ENCODE data around the gene SLC11A1.

The SLC11A1 gene, protein sequence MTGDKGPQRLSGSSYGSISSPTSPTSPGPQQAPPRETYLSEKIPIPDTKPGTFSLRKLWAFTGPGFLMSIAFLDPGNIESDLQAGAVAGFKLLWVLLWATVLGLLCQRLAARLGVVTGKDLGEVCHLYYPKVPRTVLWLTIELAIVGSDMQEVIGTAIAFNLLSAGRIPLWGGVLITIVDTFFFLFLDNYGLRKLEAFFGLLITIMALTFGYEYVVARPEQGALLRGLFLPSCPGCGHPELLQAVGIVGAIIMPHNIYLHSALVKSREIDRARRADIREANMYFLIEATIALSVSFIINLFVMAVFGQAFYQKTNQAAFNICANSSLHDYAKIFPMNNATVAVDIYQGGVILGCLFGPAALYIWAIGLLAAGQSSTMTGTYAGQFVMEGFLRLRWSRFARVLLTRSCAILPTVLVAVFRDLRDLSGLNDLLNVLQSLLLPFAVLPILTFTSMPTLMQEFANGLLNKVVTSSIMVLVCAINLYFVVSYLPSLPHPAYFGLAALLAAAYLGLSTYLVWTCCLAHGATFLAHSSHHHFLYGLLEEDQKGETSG

GRCh38 chr2:218381916-218382366 lies at the start of gene SLC11A1:
TSS of gene SLC11A1 (plus strand) at chr2:218382273. CDS start at chr2:218382369, 96 bp downstream.
- DNase-seq: no peak

DNA sequence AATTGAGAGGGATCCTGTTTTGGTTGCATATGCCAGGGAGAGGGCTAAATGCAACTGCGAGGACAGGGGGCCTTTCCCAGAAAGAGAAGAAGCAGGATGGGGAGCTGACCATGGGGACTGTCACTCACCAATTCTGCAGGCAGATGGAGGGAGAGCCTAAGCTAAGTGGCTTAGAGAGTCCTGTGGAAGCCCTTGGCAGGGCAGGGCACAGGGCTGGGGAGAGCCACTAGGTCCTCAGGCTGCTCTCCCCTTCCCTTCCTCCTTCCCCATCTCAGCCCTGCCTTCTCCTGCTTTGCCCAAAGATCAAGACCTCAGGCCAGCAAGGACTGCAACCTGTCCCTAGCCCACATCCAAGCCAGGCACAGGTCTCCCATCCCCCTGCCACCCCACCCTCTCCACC lies 49.8 kb upstream of the SLC11A1 start:
- DNase-seq: no peak

DNA sequence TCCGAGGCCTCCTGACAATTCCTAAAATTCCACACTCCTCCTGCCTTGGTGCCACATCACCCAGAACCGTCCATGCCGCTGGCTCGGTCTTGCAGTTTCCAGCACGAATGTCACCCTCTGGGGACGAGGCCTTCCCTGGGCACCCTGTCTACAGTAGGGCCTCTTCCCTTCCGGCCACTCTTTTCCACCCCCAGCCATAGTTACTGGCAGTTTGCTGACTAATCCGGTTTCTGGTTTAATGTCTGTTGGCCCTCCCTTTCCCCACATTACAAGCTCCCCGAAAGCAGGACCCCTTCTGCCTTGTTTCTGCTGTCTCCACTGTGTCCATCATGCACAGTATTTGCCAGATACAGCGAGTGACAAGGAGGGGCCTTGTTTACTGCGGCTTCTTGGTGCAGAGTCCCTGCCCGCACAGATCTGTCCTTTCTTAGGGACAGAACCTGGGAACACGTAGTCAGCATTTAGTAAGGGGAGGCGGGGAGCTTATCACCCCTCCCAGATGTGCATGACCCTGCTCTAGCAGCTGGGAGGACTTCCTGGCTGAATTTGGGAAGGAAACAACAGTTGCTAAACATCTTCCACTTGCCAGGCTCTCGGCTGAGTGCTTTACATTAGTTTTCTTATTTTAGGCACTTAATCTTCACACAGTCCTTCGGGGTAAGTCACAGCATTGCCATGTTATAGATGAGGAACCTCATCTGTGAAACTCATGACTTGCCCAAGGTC lies 49.0 kb upstream of the SLC11A1 start:
- DNase-seq: no peak

GRCh38 chr2:218334531-218334930 lies 47.5 kb upstream of the SLC11A1 start:
- DNase-seq: no peak

DNA sequence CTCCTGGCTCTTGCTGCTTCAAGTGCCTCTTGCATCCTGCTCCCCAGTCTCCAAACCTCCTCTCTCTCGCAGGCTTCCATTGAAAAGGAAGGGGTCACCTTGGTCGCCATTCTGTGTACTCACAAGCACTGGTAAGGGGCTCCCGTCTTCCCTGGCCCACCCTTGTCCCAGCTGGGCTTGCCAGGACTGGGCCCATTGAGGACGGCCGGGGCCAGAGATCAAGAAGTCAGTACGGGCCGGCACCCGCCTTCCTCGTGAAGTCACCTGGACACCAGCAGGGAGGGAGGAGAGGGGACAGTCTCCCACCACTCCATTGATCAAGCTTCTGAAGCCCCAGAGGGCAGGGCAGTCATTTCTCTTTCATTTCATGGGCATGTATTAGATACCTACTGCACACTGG lies 41.4 kb upstream of the SLC11A1 start:
- no peak for DNase-seq

DNA sequence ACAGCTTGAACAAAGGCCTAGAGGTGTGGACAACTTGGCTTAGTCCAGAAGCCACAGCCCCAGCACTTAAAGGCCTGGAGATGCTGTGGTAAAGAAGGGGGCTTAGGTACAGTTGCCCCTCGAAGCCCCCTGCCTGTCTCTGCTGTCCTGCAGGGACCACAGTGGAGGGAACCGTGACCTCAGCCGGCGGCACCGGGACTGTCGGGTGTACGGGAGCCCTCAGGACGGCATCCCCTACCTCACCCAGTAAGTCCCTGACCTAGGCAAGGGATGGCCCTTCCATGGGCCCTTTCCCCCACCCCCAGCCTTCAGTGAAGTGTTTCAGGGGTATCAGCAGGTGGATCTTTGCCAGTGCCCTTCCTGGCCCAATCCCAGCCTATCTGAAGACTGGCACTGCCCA lies 40.7 kb upstream of the SLC11A1 start:
- no peak for DNase-seq

DNA sequence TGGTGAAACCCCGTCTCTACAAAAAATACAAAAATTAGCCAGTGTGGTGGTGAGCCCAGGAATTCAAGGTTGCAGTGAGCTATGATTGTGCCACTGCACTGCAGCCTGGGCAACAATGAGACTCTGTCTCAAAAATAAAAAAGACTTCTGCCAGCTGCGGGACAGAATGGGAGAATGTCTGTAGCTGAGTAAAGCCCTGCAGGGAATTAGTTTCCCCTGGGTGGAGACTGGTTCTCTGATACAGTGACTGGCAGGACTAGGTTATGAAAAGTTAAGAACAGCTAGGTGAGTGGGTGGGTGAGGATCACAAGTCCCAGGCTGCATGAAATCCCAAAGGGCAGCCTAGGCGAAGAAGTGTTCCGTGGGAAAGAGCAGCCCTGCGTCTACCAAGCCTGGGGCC lies 39.2 kb upstream of the SLC11A1 start:
- DNase-seq: no peak

DNA sequence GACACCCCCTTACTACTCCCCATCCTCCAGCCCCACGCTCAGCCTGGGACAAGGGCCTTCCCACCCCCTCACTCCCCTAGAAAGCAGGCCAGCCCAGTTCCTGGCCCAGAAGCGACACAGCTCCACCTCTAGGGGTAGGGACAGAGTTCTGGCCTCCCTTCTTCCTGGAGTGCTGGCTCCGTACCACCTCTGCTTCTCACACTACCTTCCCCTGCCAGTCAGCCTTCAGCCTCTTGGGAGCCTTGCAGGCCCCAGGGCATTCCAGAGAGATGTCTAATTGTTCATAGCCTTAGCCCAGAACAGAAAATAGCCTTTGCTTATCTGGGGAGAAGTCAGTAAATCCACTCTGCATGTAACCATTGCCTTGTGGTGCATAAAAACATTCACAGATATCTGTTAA lies 38.5 kb upstream of the SLC11A1 start:
- DNase-seq: no peak

DNA sequence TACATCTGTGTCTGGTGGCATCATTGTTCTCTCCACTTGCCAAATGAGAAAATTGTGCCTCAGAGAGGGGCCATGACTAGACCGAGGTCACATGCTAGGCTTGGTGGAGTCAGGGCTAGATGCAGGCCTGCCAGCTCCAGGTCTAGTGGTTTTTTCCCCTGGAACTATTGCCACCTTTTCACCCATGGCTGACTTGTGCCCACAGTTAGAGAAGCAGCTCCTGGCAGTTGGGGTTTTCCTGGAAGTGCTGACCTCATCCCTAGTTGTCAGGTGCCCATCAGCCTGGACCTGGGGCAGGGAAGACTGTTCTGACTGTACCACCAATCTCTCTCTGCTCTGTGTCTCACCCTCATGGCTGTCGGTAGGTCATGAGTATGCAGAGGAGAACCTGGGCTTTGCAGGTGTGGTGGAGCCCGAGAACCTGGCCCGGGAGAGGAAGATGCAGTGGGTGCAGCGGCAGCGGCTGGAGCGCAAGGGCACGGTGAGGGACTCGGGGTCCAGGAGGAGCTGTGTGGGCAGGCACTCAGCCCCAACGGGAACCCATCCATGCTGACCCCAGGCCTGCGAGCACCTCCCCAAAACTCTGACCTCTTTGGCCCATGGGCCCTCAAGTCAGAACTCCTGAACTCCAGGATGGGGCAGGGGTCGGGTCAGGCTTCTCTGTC lies 37.9 kb upstream of the SLC11A1 start:
- DNase-seq: no peak

DNA sequence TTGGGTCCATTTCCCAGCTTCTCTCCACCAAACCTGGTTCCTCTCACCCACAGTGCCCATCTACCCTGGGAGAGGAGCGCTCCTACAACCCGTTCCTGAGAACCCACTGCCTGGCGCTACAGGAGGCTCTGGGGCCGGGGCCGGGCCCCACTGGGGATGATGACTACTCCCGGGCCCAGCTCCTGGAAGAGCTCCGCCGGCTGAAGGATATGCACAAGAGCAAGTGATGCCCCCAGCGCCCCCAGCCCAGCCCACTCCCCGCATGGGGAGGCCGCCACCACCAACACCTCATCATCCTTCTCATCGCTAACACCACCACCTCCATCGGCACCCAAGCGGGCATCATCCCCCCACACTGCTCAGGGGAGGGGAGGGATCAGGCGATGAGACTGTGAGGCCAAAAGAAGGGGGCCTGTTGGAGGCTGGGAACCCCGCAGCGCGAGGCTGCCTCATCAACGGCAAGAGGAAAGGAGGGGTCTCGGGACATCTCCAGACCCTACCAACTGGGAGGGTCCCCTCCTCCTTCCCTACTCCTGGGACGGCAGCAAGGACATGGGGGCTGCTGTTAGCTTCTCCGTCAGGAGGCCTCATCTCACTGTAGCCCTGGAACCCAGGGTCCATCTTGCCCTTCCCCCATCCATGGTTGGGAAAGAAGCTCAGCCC lies 37.2 kb upstream of the SLC11A1 start:
- no peak for DNase-seq

DNA sequence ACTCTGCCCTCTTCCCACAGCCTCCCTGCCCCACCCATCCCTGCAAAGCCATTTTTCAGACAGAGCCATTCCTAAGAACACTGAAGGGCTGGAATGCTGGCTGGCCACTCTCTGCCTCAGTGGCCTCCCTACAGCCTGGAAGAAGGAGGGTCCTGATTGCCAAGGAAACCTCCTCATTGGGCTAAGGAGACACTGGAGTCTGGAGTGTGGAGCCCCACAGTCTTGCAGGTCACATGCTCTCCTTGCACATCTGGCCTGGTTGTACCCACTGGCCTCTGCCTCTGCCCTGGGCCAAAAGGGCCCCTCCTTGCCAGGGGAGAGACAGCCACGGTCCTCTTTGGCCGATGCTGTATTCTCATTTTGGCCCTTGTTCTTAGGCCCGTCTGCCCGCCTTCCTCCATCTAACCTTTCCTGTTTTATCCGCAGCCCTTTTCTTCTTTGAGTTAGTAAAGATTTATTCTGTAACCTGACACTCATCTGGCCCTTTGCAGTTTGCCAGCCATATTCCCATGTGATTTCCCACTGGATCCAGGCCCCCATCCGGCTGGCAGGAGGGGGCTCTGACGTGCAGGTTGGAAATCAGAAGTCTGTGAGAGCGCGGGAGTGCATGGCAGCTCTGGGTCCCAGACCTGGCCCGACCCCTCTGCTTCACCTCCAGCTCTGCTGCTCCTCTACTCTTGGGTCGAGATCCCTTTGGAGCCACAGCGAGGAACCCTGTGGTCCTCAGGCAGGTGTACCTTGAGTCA lies 36.4 kb upstream of the SLC11A1 start:
- no peak for DNase-seq

DNA sequence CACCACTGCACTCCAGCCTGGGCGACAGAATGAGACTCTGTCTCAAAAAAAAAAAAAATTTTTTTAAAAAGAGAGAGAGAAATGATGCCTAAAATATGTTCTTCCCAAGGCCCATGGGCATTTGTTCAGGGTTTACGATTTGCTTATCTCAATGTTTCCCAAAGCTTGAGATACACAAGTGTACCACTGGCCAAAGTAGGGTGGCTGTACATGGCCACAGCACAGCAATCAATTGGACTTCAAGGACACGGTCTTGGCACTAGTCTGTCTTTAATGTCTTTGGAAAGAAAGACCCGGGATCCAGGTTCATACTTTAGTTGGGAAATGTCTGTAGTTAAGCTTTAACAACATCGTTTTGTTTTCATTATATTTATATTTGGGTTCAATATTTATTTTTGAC lies 34.9 kb upstream of the SLC11A1 start:
- DNase-seq: no peak

DNA sequence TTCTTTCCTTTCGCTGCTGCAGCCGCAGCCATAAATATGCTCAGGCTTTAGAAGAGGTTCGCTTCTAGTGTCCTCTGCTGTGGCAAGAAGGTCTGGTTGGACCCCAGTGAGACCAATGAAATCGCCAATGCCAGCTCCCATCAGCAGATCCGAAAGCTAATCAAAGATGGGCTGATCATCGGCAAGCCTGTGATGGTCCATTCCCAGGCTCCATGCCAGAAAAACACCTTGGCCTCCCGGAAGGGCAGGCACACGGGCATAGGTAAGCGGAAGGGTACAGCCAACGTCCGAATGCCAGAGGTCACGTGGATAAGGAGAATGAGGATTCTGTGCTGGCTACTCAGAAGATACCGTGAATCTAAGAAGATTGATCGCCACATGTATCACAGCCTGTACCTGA lies 28.0 kb upstream of the SLC11A1 start:
- no peak for DNase-seq

GRCh38 chr2:218354850-218355443 lies 27.1 kb upstream of the SLC11A1 start:
- no peak for DNase-seq

DNA sequence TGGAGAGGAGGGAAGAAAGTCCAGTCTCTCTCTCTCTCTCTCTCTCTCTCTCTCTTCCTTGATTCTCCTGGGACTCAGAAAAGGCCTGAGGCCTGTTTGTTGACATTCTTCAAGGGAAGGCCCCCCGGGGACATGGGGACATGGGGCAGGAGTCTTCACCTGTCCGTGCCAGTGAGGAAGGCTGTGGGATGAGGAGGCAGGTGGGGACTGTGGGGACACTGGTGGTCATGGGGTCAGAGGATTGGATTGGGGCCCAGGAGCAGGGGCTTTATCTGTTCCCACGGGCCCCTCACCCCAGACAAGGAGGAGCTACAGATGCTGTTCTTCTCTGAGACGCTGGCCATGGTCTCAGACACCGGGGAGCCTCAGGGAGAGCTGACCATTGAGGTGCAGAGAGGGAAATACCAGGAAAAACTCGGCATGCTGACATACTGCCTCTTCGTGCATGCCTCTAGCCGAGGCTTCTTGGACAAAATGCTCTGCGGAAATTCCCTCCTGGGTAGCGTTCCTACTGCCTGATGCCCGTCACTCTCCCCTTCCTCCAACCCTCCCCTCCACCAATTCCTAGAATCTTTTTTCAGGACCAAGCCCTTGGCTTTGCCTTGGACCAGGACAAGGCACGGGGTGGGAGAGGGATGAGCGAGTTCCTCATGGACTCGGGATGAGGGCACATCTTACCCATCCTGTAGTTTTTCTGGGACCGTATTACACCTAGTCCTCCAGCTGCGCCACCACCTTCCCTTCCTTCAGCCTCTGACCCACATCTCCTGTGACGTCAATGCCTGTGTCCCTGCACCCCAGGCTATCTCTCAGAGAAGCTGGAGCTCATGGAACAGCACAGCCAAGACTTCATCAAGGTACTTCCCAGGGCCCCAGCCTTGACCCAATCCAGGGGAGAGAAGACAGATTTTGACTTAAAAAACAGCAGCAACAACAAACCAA lies 24.6 kb upstream of the SLC11A1 start:
- no peak for DNase-seq

GRCh38 chr2:218360453-218360852 lies 21.6 kb upstream of the SLC11A1 start:
- DNase-seq: no peak

- no peak for DNase-seq
Measured at GRCh38 chr2:218362606-218363005, 19.5 kb upstream of the SLC11A1 start.

- no peak for DNase-seq
Measured at GRCh38 chr2:218363736-218364135, 18.3 kb upstream of the SLC11A1 start.

DNA sequence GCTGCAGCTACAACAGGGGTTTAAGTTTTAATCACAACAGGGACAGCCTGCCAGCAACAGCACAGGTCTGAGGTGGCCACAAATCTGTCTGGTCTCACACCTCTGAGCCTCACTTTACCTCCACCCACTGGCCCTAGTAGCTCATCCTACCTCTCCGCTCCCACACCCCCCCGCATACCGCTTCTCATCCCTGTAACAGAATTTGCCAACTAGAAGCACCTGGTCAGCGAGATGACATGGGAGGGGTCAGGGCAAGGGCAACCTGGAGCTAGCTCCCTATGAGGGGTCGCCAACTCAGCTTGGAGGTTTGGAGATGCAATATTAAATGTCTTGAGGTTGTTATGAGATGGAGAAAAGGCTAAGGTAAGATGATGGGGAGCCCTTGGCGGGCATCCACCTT lies 17.9 kb upstream of the SLC11A1 start:
- DNase-seq: no peak

DNA sequence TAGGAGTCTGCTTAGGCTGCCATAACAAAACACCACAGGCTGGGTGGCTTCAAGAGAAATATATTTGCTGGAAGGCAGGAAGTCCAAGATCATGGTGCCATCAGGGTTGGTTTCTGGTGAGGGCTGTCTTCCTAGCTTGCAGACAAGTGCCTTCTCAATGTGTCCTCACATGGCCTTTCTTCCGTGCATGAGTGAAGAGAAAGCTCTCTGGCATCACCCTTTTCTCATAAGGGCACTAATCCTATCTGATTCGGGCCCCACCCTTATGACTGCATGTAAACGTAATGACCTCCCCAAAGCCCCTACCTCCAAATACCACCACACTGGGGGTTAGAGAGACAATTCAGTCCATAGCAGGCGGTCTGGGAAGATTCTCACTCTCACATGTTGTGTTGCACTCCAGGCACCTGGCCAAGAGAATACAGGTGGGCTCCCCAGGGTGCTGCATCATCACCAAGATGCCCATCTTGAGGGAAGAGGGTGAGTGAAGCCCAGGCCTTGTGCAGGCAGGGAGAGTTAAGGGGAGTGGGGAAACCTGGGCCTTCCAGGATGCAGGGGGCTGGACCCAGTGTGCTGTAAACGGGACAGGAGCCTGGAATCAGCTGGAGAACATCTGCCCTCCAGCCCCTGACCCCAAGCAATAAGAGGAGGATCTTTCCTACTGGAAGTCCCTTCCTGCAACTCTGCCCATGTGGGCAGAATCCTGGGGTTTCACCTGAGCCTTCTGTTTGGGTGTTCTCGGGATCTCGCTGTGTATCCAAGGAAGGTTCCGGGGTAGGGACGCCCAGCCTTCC lies 15.3 kb upstream of the SLC11A1 start:
- DNase-seq: no peak
